ENCODE results near the gene DCAF4L1.

DNA sequence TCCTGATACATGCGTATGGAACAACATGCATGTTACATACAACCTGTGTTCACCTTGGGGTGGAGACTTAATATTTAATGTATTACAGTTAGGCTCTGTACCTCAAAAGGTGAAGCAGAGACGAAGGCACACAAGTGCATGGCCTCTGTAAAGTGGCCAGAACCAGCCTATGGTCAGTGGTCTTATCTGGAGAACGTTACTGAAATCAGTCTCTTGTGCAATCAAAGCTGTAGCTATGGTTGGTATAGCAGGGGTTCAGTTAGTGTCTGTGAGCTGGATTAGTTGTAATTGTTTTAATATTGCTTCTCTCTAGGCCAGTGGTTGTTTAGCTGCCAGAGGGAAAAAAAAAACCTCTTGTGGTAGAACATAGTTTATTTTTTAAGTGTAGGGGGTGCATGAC lies 48.6 kb upstream of the DCAF4L1 start:
- TF ChIP-seq, protein P1, sequence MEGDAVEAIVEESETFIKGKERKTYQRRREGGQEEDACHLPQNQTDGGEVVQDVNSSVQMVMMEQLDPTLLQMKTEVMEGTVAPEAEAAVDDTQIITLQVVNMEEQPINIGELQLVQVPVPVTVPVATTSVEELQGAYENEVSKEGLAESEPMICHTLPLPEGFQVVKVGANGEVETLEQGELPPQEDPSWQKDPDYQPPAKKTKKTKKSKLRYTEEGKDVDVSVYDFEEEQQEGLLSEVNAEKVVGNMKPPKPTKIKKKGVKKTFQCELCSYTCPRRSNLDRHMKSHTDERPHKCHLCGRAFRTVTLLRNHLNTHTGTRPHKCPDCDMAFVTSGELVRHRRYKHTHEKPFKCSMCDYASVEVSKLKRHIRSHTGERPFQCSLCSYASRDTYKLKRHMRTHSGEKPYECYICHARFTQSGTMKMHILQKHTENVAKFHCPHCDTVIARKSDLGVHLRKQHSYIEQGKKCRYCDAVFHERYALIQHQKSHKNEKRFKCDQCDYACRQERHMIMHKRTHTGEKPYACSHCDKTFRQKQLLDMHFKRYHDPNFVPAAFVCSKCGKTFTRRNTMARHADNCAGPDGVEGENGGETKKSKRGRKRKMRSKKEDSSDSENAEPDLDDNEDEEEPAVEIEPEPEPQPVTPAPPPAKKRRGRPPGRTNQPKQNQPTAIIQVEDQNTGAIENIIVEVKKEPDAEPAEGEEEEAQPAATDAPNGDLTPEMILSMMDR (IDR thresholded peaks at IDR 0.05) = no peak
- TF ChIP-seq POLR2A (IDR thresholded peaks at IDR 0.05) = no peak
- no peak for TF ChIP-seq POLR2AphosphoS5 (IDR thresholded peaks at IDR 0.05)

All from stomach (tissue), 4 donors.